Spleen (tissue), 7 donors: Measurements from ENCODE around the gene DNAJB4.

Experiments used
- CTCF ChIP-seq, 11 experiments: fragments of 200-600 bp in 7 of 11; fragments of 450-650 bp in 4 of 11; sonication (generic) in 4 of 11; IDR thresholded peaks in 8 of 11; conservative IDR thresholded peaks in 3 of 11; 1 replicate in 7 of 11; 2 replicates in 4 of 11; pipeline versions ENCODE4 v1.4.0 to v1.8.0; 2016 to 2021; ENCODE audit warnings: antibody characterized with exemption in 11 of 11, inconsistent platforms in 4 of 11, mild to moderate bottlenecking in 1 of 11
- POLR2A ChIP-seq, 3 donors: fragments of 450-650 bp; IDR thresholded peaks; one replicate each; pipeline ENCODE4 v1.5.1; 2017; ENCODE audit warnings: antibody characterized with exemption in 3 of 3, mild to moderate bottlenecking in 1 of 3
- POLR2AphosphoS5 ChIP-seq, 3 donors: sonication (generic); formaldehyde crosslinking; IDR thresholded peaks; one replicate each; pipeline ENCODE4 v1.5.1; 2017; ENCODE audit warnings: antibody characterized with exemption in 3 of 3
- donor health status: DM: no; HTN: no; CAD: no; lungs with moderate emphysema.
- donor health status: DM: no; HTN: no; CAD: no.
- donor health status: DM: no; HTN: no; CAD: no.

DNA sequence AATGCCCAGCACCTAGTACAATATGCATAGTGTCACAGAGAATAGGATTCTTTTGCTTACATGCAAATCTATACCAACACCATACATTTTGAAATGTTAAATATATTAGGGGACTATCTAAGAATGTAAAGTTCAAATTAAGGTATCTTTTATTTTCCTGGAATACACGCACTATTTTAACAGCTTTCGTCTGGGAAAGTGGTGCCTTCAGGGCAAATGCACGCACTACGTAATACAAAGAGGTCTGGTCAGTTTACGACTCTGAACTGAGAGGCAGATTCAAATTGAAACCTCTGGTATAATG lies 26.8 kb upstream of the DNAJB4 start:
- TF ChIP-seq CTCF (IDR thresholded peaks at IDR 0.05 in 8 of 11, conservative IDR thresholded peaks at IDR 0.05 in 3 of 11) (no peak), POLR2AphosphoS5 (IDR thresholded peaks at IDR 0.05) (no peak), POLR2A (IDR thresholded peaks at IDR 0.05) (no peak)
